ENCODE measurements around the gene STK26. TPM values are rescaled to one million over a fixed set of nuclear protein-coding genes. Genes with fewer than 3 reads are reported as not detected.

Gene STK26
- total and polyA plus RNA-seq, 2 experiments from 2014 or later, result 65.2 to 110 TPM

DNA sequence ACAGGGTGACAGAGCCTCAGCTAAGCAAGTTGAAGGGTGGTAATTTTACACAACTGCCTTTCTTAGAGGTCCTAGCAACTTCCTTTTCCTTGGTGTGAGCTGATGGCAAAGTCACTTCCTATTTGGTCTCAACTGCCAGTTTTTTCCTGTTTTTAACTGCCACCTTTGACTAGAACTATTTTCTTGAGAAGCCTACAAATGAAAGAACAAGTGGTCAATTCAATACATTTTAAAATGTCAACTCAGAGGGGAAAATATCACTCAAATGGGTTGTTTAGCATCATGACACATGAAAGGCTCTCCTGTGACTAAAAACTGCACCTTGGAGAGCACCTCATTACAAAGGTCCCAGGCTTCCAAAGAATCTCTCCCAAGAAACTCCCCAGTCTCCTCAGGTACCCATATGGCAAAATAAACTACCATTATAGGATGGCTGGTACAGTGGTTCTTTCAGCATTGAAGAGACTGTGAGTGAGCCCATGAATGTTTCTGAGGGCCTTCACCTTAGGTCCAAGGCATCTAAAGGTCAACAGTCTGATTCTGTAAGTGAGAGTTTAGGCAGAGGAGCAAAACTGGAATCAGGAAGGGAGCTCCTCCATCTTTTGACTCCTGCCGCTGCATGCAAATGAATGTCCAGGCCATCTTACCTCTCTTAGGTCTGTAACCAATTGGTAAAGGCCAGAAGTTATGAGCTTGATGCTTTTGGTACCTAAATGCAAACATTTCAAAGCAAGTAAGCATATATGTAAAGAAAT, 5.5 kb upstream of the STK26 start:
- DNase-seq (ENCODE audit: low spot score) (no peak), ATAC-seq (no peak)
- Histone ChIP-seq H3K79me2 (replicated peaks; ENCODE audit: insufficient read depth) (no peaks in the 10 kb centered on the region), H3K27ac (ENCODE audit: low read depth) (no peak overlapping the region), H3K9me2 (ENCODE audit: insufficient read depth) (no peaks in the 10 kb centered on the region), H3K36me3 (ENCODE audit: insufficient read depth) (no peaks in the 10 kb centered on the region), H3K4me2 (no peak overlapping the region), H3K27me3 (ENCODE audit: insufficient read depth) (0 out of 2 replicates have a peak, but pooled peaks cover 4% of the 10 kb centered on the region), H3F3A (replicated peaks; ENCODE audit: low read depth) (no peaks in the 10 kb centered on the region), H3K4me3 (no peak overlapping the region), H3K4me1 (ENCODE audit: insufficient read depth) (0 out of 2 replicates have a peak, but pooled peaks cover 3% of the 10 kb centered on the region), H4K20me1 (replicated peaks; ENCODE audit: insufficient read depth) (no peaks in the 10 kb centered on the region), H2AFZ (no peak overlapping the region)
- no peaks in the 10 kb centered on the region for H3K9me3 Mint-ChIP-seq
- no peaks in the 10 kb centered on the region for H3K27me3 Mint-ChIP-seq (ENCODE audit: insufficient read depth, low read depth, poor library complexity)
- no peak overlapping the region for H3K4me3 Mint-ChIP-seq
- H3K36me3 Mint-ChIP-seq (ENCODE audit: low read depth), result no peaks in the 10 kb centered on the region
- peaks cover 16% of the 10 kb centered on the region for H3K4me1 Mint-ChIP-seq
- no peak overlapping the region for H3K27ac Mint-ChIP-seq
- TF ChIP-seq EZH2phosphoT487 (IDR thresholded peaks at IDR 0.05; ENCODE audit: unreplicated experiment) (no peak), ETS1 (IDR thresholded peaks at IDR 0.05) (no peak), EZH2 (IDR thresholded peaks at IDR 0.05; ENCODE audit: low read depth, unreplicated experiment) (no peak), ZNF114 (CRISPR knock-in tag; IDR thresholded peaks at IDR 0.05) (no peak), ZNF331 (CRISPR knock-in tag; IDR thresholded peaks at IDR 0.05; ENCODE audit: low read depth) (no peak), STAT1 (IDR thresholded peaks at IDR 0.05; ENCODE audit: unreplicated experiment) (no peak), JUNB (IDR thresholded peaks at IDR 0.05; ENCODE audit: unreplicated experiment) (no peak), ZNF462 (CRISPR knock-in tag; IDR thresholded peaks at IDR 0.05) (no peak), POLR2AphosphoS5 (IDR thresholded peaks at IDR 0.05; ENCODE audit: low read depth) (no peak), CREB1 (CRISPR knock-in tag; IDR thresholded peaks at IDR 0.05; ENCODE audit: low read depth) (no peak), NANOG (IDR thresholded peaks at IDR 0.05; ENCODE audit: borderline replicate concordance) (no peak)
- TF ChIP-seq, protein P1, sequence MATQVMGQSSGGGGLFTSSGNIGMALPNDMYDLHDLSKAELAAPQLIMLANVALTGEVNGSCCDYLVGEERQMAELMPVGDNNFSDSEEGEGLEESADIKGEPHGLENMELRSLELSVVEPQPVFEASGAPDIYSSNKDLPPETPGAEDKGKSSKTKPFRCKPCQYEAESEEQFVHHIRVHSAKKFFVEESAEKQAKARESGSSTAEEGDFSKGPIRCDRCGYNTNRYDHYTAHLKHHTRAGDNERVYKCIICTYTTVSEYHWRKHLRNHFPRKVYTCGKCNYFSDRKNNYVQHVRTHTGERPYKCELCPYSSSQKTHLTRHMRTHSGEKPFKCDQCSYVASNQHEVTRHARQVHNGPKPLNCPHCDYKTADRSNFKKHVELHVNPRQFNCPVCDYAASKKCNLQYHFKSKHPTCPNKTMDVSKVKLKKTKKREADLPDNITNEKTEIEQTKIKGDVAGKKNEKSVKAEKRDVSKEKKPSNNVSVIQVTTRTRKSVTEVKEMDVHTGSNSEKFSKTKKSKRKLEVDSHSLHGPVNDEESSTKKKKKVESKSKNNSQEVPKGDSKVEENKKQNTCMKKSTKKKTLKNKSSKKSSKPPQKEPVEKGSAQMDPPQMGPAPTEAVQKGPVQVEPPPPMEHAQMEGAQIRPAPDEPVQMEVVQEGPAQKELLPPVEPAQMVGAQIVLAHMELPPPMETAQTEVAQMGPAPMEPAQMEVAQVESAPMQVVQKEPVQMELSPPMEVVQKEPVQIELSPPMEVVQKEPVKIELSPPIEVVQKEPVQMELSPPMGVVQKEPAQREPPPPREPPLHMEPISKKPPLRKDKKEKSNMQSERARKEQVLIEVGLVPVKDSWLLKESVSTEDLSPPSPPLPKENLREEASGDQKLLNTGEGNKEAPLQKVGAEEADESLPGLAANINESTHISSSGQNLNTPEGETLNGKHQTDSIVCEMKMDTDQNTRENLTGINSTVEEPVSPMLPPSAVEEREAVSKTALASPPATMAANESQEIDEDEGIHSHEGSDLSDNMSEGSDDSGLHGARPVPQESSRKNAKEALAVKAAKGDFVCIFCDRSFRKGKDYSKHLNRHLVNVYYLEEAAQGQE (IDR thresholded peaks at IDR 0.05; ENCODE audit: unreplicated experiment), result no peak
- TF ChIP-seq, protein P2, sequence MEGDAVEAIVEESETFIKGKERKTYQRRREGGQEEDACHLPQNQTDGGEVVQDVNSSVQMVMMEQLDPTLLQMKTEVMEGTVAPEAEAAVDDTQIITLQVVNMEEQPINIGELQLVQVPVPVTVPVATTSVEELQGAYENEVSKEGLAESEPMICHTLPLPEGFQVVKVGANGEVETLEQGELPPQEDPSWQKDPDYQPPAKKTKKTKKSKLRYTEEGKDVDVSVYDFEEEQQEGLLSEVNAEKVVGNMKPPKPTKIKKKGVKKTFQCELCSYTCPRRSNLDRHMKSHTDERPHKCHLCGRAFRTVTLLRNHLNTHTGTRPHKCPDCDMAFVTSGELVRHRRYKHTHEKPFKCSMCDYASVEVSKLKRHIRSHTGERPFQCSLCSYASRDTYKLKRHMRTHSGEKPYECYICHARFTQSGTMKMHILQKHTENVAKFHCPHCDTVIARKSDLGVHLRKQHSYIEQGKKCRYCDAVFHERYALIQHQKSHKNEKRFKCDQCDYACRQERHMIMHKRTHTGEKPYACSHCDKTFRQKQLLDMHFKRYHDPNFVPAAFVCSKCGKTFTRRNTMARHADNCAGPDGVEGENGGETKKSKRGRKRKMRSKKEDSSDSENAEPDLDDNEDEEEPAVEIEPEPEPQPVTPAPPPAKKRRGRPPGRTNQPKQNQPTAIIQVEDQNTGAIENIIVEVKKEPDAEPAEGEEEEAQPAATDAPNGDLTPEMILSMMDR (conservative IDR thresholded peaks at IDR 0.05; ENCODE audit: low read depth in 2 of 2), result no peak

All from GM23338 (cell line).